Right cardiac atrium (tissue), 5 donors: Measurements from ENCODE around the gene GGTLC1. TPM values are rescaled to one million over a fixed set of nuclear protein-coding genes. Genes with fewer than 3 reads are reported as not detected.
"Not testable (repeated sequence)": the region's sequence is repeated elsewhere in the genome, so short reads cannot be mapped to it uniquely, and the experiment has no call there.

Source experiments
- ATAC-seq, 2 donors: fragments of 200-7000 bp; cut with Tn5 transposase; one replicate each; pipeline versions ENCODE4 v1.8.0 to v1.9.1; 2020; ENCODE audit warnings: moderate library complexity in 2 of 2, mild to moderate bottlenecking in 1 of 2
- DNase-seq, 3 donors: peaks; one replicate each; pipeline ENCODE4 v3.0.0-alpha.2; 2020
- H3K27ac ChIP-seq: one replicate; pipeline ENCODE4 v1.5.1; 2013; ENCODE audit warnings: mild to moderate bottlenecking, low read length, control low read depth, moderate library complexity
- H3K27me3 ChIP-seq: one replicate; pipeline ENCODE4 v1.6.1; 2013; ENCODE audit not compliant: control insufficient read depth, insufficient read depth
- H3K4me1 ChIP-seq: one replicate; pipeline ENCODE4 v1.6.1; 2013; ENCODE audit warnings: low read length; ENCODE audit not compliant: control insufficient read depth, insufficient read depth
- H3K4me3 ChIP-seq: one replicate; pipeline ENCODE4 v1.5.1; 2013; ENCODE audit warnings: low read length, control low read depth
- H3K9me3 ChIP-seq: one replicate; pipeline ENCODE4 v1.6.1; 2013; ENCODE audit warnings: low read length; ENCODE audit not compliant: control insufficient read depth
- WGBS: extraction: QIAGEN DNeasy Blood & Tissue Kit; methylation state at CpG from one replicate; pipeline ENCODE4 v1.1.7; 2013; 5-methylcytosine and 5-hydroxymethylcytosine counted together
- intact Hi-C, 4 donors: fragments of 100-400 bp; cut with DNase I; formaldehyde crosslinking; loops; one replicate each; pipeline versions ENCODE4 v1.11.0 to v1.14.0; 2022 to 2023
- polyA plus RNA-seq: library from polyadenylated mRNA; stranded (reverse); fragments of 200-250 nt; gene quantifications from one replicate; pipeline ENCODE4 v1.2.3, GENCODE V29; 2013
- total RNA-seq, 4 donors: library from RNA; stranded (reverse); fragmentation: NEBNext Ultra II Directional; extraction: Animal tissue kit (Norgen Biotek cat#: 25700); gene quantifications; one replicate each; pipeline ENCODE4 v1.2.1, GENCODE V29; 2021
- donor health status: healthy with polysubstance abuse.
- donor health status: DM: no; HTN: yes; CAD: no.
- donor health status: DM: no; HTN: no; CAD: no.
- donor health status: DM: no; HTN: yes; CAD: no; lungs with severe emphysema.
- donor health status: DM: yes; HTN: yes; CAD: no.

GGTLC1 gene
- total and polyA plus RNA-seq, 5 donors, result not detected

GRCh38 chr20:23995291-23995690 is 6.7 kb upstream of the GGTLC1 start:
- 67% methylated on average over 6 of the region's 6 CpGs for WGBS
- not testable (repeated sequence) for H3K4me1 ChIP-seq, ATAC-seq, H3K9me3 ChIP-seq, H3K27ac ChIP-seq, H3K4me3 ChIP-seq, DNase-seq, H3K27me3 ChIP-seq
- intact Hi-C loops, result loop anchor here in 2 of 4 donors (5.0 to 10.0 kb wide), 2 partner anchors 58 to 60 kb away; no protein-coding TSS in a partner anchor

GRCh38 chr20:23994001-23994633 is 5.5 kb upstream of the GGTLC1 start:
- H3K9me3 ChIP-seq, DNase-seq, ATAC-seq, H3K27ac ChIP-seq, H3K27me3 ChIP-seq, H3K4me3 ChIP-seq, H3K4me1 ChIP-seq: not testable (repeated sequence)
- 87% methylated on average over 14 of the region's 14 CpGs for WGBS
- intact Hi-C loops, result loop anchor here in 1 of 4 donors (10.0 kb wide), 1 partner anchor 59 kb away; no protein-coding TSS in a partner anchor

- DNase-seq, ATAC-seq, H3K27me3 ChIP-seq, H3K9me3 ChIP-seq, H3K4me3 ChIP-seq, H3K4me1 ChIP-seq, H3K27ac ChIP-seq: not testable (repeated sequence)
- WGBS, result 57% methylated on average over 12 of the region's 12 CpGs
- intact Hi-C loops, result loop anchor here in 1 of 4 donors (10.0 kb wide), 1 partner anchor 59 kb away; no protein-coding TSS in a partner anchor
These were observed 4.9 kb upstream of the GGTLC1 start for GRCh38 chr20:23993440-23993839.

GRCh38 chr20:23990296-23990695 is 1.7 kb upstream of the GGTLC1 start:
- not testable (repeated sequence) for H3K4me3 ChIP-seq, H3K4me1 ChIP-seq, DNase-seq, ATAC-seq, H3K9me3 ChIP-seq, H3K27me3 ChIP-seq, H3K27ac ChIP-seq
- intact Hi-C loops, result loop anchor here in 1 of 4 donors (10.0 kb wide), 1 partner anchor 55 kb away; no protein-coding TSS in a partner anchor
- whole genome bisulfite sequencing, result 86% methylated on average over 12 of the region's 12 CpGs

- 97% methylated on average over 9 of the region's 9 CpGs for WGBS
- not testable (repeated sequence) for H3K9me3 ChIP-seq, ATAC-seq, H3K4me1 ChIP-seq, H3K27me3 ChIP-seq, H3K4me3 ChIP-seq, DNase-seq, H3K27ac ChIP-seq
- intact Hi-C loops, result loop anchor here in 1 of 4 donors (5.0 kb wide), 1 partner anchor 52 kb away; no protein-coding TSS in a partner anchor
These were observed 387 bp upstream of the GGTLC1 start for GRCh38 chr20:23988966-23989365.

GRCh38 chr20:23986716-23987115 is 1.9 kb downstream of the GGTLC1 start:
- DNase-seq, H3K4me1 ChIP-seq, ATAC-seq, H3K4me3 ChIP-seq, H3K9me3 ChIP-seq, H3K27me3 ChIP-seq, H3K27ac ChIP-seq: not testable (repeated sequence)
- 85% methylated on average over 3 of the region's 3 CpGs for WGBS
- intact Hi-C loops, result loop anchor here in 1 of 4 donors (5.0 kb wide), 1 partner anchor 49 kb away; no protein-coding TSS in a partner anchor

- 93% methylated on average over 14 of the region's 14 CpGs for WGBS
These were observed 2.3 kb downstream of the GGTLC1 start for GRCh38 chr20:23986310-23986709.

GRCh38 chr20:23985790-23986225 is 2.8 kb downstream of the GGTLC1 start:
- ATAC-seq, H3K27me3 ChIP-seq, H3K27ac ChIP-seq, H3K9me3 ChIP-seq, H3K4me3 ChIP-seq, H3K4me1 ChIP-seq, DNase-seq: not testable (repeated sequence)
- WGBS, result 90% methylated on average over 17 of the region's 17 CpGs
- intact Hi-C loops, result loop anchor here in 1 of 4 donors (5.0 kb wide), 1 partner anchor 49 kb away; no protein-coding TSS in a partner anchor

More at GRCh38 chr20:23986310-23986709, 2.3 kb downstream of the GGTLC1 start:
- H3K4me3 ChIP-seq, H3K27ac ChIP-seq, H3K27me3 ChIP-seq, H3K4me1 ChIP-seq, H3K9me3 ChIP-seq, ATAC-seq, DNase-seq: not testable (repeated sequence)
- intact Hi-C loops, result loop anchor here in 1 of 4 donors (5.0 kb wide), 1 partner anchor 49 kb away; no protein-coding TSS in a partner anchor

- not testable (repeated sequence) for H3K27ac ChIP-seq, H3K4me1 ChIP-seq, H3K4me3 ChIP-seq, ATAC-seq, H3K27me3 ChIP-seq, H3K9me3 ChIP-seq
- DNase-seq, result peak in 1 of 3 donors; percentile 42
- WGBS, result 91% methylated on average over 15 of the region's 15 CpGs
- intact Hi-C loops, result loop anchor here in 1 of 4 donors (5.0 kb wide), 1 partner anchor 48 kb away; no protein-coding TSS in a partner anchor
These were observed 3.4 kb downstream of the GGTLC1 start for GRCh38 chr20:23985066-23985789.

- not testable (repeated sequence) for H3K9me3 ChIP-seq, H3K4me1 ChIP-seq, ATAC-seq, H3K4me3 ChIP-seq, H3K27me3 ChIP-seq, H3K27ac ChIP-seq
- DNase-seq, result peak in 2 of 3 donors; percentile 34 to 74
- WGBS, result 25% methylated on average over 8 of the region's 12 CpGs
- intact Hi-C loops, result loop anchor here in 1 of 4 donors (5.0 kb wide), 1 partner anchor 47 kb away; no protein-coding TSS in a partner anchor
These were observed 4.0 kb downstream of the GGTLC1 start for GRCh38 chr20:23984476-23985023.
